Measurements from ENCODE around the gene LYRM2. TPM values are rescaled to one million over a fixed set of nuclear protein-coding genes. Genes with fewer than 3 reads are reported as not detected.
"Not testable (repeated sequence)": the region's sequence is repeated elsewhere in the genome, so short reads cannot be mapped to it uniquely, and the experiment has no call there.

The LYRM2 gene
- polyA plus RNA-seq, 1 donor: 24.3 TPM

DNA sequence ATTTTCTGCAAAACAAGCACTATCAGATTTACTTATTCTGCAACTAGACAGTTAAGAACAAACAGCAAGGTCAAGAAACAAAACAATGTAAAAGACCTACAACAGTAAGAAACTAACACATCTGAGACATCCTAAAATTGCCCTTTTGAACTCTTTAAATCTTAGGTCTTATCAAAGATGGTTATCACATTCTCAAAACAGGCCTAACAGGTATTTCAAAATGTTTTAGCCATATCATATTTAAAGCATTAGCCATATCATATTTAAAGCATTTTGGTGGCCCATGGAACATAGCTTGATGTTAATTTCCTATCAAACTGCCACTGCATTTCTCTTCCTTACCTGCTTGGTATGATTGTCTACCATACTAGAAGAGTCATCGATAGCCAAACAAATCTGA, 11.1 kb upstream of the LYRM2 start:
- no peak for DNase-seq (ENCODE audit: low read depth)

DNA sequence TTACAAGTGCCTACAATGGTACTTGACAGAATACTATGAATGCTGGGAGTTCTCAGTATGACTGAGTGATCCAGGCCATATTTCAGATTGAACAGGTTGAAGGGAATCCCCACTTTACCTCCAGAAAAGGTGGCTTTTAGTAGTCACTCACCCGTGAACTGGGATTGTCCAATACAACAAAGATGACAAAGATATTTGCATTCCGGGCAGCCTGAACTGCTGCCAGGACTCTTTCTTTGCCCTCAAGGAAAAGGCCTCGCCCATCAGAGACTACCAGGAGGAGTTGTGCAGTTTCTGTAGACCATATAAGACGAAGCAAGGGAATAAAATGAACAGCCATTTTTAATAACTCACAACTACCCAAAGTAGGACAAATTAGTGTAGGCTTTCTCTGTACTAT, 6.3 kb upstream of the LYRM2 start:
- no peak for DNase-seq (ENCODE audit: low read depth)

DNA sequence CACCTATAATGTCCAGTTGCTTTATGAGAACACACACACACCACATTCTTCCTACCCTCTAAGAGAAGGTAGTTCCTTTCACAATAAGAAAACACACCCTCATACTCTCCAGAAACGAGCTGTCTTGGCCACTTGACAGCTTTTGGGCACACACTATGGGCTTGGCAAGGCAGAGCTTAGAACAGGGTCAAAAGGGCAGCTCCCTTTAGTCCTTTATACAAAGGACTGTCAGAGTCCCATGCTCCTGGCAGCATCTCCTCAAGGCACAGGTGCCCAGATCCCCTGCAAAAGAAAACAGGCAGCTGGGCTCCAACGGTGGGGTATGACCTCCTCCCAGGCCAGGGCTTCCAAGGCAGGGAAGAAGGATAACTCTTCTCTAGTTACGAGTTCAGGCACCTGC, 4.9 kb upstream of the LYRM2 start:
- DNase-seq (ENCODE audit: low read depth): no peak

DNA sequence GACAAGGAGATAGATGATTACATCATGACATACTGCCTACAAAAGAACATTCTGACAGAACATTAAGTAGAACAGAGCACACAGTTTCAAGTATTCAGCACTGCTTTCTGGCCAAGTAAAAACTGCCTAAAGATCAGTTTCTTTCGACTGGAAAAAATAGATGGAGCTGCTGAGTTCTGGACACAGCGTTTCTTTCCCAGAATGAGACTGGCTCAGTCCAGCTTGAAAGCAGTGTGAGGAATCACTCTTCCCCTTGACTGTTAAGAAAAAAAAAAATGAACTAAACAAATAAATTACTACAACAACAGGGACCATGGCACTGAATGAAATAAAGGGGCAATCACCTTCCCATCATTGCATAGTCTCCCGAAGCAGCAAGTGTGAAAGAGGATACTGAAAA, 4.4 kb upstream of the LYRM2 start:
- DNase-seq (ENCODE audit: low read depth): no peak

DNA sequence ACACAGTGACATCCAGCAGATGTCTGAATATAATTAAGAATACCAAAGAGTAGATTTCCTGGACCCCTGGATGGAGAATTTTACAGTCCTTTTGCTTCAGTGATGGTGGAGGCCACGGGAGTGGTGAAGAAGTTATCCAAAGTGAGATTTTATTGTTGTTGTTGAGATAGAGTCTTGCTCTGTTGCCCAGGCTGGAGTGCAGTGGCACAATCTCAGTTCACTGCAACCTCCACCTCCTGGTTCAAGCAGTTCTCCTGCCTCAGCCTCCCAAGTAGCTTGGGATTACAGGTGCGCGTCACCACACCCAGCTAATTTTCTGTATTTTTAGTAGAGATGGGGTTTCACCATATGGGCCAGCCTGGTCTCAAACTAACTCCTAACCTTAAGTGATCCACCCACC, 3.0 kb upstream of the LYRM2 start:
- DNase-seq (ENCODE audit: low read depth): not testable (repeated sequence)

GRCh38 chr6:89640804-89641203, 2.3 kb upstream of the LYRM2 start:
- DNase-seq (ENCODE audit: low read depth): no peak

- no peak for DNase-seq (ENCODE audit: low read depth)
Observed at GRCh38 chr6:89637960-89638319, 607 bp downstream of the LYRM2 start.

GRCh38 chr6:89636412-89636811, 2.1 kb downstream of the LYRM2 start:
- not testable (repeated sequence) for DNase-seq (ENCODE audit: low read depth)

- DNase-seq (ENCODE audit: low read depth): no peak
Observed at GRCh38 chr6:89630488-89630887, 8.1 kb downstream of the LYRM2 start.

DNA sequence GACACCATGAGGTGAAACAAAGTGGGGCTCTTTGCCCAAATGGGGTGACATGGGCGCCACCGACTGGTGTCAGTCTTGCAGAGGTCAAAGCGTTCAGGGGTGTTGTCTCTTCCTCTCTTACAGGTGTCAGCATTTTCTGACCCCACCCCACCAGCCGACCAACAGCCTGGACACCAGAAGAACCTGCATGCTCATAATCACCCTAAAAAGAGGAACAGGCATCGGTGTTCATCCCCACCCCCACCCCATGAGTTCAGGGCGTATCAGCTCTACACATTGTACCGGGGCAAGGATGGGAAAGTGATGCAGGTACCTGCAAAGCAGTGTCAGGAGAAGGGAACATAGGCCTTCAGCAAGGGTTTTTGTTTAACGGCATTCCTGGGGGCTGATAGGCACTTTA, 14.8 kb downstream of the LYRM2 start:
- no peak for DNase-seq (ENCODE audit: low read depth)

- DNase-seq (ENCODE audit: low read depth): no peak
Observed at GRCh38 chr6:89619567-89619966, 19.0 kb downstream of the LYRM2 start.

GRCh38 chr6:89618026-89618425, 20.5 kb downstream of the LYRM2 start:
- no peak for DNase-seq (ENCODE audit: low read depth)

DNA sequence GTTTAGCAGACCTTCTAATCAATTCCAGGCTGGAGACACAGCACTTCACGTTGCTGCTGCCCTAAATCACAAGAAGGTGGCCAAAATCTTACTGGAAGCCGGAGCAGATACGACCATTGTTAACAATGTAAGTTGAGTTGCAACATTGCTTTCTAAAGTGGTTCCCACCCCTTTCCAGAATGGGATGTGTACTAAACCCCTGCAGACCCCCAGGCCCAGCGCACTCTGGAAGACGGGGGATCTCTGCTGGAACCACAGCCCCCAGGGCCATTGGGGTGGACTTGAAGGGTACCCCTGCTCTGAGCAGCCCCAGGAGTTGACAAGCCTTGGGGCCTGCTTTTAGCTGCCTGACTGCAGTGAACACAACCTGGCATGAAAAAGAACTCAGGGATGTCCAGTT, 22.0 kb downstream of the LYRM2 start:
- no peak for DNase-seq (ENCODE audit: low read depth)

DNA sequence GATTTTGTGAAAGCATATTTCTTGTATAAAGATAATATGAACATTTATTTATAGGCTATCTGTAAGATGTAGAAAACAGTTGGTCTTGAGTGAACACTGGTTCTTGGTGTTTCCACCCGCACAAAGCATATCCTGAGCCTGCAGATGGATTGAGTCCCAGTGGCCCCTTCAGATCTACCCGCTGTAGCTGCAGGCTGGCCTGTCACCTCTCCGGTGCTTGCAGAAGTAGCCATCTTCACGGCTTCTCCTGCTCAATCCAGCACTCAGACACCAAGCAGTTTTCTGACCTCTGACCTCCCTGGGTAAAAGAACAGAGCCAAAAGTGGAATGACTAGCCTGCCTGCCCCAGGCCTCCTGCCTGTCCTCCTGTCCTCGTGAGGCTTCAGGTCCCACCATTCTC, 22.7 kb downstream of the LYRM2 start:
- DNase-seq (ENCODE audit: low read depth): no peak

DNA sequence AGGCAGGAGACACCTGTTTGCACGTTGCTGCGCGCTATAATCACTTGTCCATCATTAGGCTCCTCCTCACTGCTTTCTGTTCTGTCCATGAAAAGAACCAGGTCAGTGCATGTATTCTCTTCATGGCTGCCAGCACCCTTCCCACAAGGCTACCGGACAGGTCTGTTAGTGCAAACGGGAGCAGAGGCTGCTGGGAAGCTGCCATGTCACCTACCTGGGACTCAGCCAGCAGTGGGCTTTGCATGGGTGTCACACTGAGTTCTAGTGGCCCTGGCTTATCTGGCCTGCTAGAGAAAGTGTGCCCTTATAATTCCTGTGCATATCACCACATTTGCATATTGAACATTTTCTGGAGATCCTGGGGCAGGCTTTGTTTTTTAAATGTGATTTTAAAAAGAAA, 24.8 kb downstream of the LYRM2 start:
- no peak for DNase-seq (ENCODE audit: low read depth)

- no peak for DNase-seq (ENCODE audit: low read depth)
Observed at GRCh38 chr6:89612121-89612520, 26.4 kb downstream of the LYRM2 start.

DNA sequence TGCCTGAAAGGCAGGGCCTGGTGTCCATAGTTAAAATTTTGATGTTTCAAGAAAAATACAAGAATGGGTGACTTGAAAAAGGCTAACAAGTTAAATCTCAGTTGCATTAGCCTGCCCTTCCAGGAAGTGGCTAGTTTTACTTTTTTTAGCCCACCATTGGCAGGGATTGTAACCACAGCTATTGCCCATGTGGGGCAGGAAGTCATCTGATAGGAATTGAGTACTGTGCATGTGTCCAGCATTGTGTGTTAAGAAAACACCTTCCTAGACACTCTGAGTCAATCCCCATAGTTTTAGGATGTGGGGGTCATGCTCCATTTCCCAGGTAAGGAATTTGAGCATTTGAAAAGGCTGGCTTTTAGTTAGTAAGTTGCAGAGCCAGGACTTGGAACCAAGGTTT, 26.9 kb downstream of the LYRM2 start:
- no peak for DNase-seq (ENCODE audit: low read depth)

DNA sequence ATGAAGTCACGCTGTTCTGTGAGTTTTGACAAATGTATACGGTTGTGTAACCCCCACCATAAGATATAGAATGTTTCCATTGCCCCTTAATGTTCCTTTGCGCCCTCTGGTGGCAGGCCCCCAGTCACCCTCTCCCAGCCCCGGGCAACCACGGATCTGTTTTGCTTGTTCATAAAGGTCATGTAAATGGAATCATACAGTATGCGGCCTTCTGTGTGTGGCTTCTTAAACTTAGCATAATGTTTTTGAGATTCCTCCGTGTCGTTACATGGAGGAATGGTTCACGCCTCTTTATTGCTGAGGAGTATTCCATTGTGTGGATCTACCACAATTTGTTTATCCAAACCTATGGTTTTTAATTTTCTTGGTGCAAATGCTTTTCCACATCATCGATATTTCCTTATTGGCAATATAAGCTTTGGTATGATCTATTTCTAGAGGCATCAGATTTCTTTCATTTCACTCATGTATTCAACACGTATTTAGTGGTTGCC, 28.4 kb downstream of the LYRM2 start:
- no peak for DNase-seq (ENCODE audit: low read depth)

DNA sequence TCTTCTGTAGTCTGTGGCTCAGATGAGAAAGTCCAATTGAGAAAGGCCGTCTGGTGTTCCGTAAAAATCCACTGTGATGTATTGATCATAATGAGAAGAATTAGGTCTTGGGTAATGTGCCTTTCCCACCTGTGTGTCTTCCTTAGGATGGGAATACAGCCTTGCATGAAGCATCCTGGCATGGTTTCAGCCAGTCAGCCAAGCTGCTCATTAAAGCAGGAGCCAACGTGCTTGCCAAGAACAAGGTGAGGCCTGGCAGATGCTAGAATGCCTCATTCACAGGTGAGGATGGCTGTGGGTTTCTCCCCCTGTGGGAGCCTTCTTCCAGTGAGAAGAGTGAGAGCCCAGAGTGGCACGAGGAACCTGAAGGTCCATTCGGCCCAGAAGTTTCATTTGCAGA, 32.7 kb downstream of the LYRM2 start:
- DNase-seq (ENCODE audit: low read depth): no peak

- DNase-seq (ENCODE audit: low read depth): no peak
Observed at GRCh38 chr6:89604653-89605052, 33.9 kb downstream of the LYRM2 start.

GRCh38 chr6:89602166-89602565, 36.4 kb downstream of the LYRM2 start:
- DNase-seq (ENCODE audit: low read depth): no peak

- no peak for DNase-seq (ENCODE audit: low read depth)
Observed at GRCh38 chr6:89599727-89600126, 38.8 kb downstream of the LYRM2 start.

DNA sequence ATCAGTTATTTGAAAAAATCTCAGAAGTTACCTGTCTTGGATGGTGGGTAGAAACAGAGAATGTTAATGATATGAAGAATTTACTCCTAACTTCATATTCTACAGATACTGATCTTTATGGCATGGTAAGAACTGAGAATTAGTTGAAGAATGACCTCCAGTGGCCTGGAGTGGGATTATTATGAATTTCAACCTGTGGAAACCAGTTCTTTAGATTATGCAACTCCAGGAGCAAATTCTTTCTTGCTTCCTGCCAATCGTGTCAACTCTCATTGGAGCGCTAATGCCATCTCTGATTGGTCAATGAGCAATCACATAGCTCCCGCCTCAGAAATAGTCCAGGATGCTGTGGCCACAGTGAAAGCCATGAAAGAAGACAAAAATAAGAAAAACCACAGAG, 40.6 kb downstream of the LYRM2 start:
- DNase-seq (ENCODE audit: low read depth): no peak

- no peak for DNase-seq (ENCODE audit: low read depth)
Observed at GRCh38 chr6:89597372-89597771, 41.2 kb downstream of the LYRM2 start.

GRCh38 chr6:89596484-89596883, 42.1 kb downstream of the LYRM2 start:
- no peak for DNase-seq (ENCODE audit: low read depth)

All from forelimb muscle (tissue), 1 donor.